ENCODE results near the gene NHSL2.
A peak's percentile ranks its signal among the peaks of the same experiment; 100 is the strongest.

The NHSL2 gene

DNA sequence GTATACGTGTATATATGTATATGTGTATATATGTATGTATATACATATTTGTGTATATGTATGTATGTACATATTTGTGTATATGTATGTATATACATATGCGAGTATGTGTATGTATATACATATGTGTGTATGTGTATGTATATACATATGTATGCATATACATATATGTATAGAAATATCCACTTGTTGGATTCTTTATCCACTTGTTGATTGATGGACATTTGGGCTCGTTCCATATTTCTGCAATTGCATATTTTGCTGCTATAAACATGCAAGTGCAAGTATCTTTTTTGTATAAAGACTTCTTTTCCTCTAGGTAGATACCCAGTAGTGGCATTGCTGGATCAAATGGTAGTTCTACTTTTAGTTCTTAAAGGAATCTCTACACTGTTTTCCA lies 25.5 kb upstream of the NHSL2 start:
- DNase-seq (ENCODE audit: insufficient read length, low spot score): no peak
- no peak for TF ChIP-seq CTCF (IDR thresholded peaks at IDR 0.05; ENCODE audit: insufficient read depth, missing control alignments)
- no peak for FAIRE-seq

GRCh38 chrX:71895607-71896006 lies 15.0 kb upstream of the NHSL2 start:
- no peak for TF ChIP-seq CTCF (IDR thresholded peaks at IDR 0.05; ENCODE audit: insufficient read depth, missing control alignments)
- DNase-seq (ENCODE audit: insufficient read length, low spot score) (no peak), FAIRE-seq (no peak)

- FAIRE-seq (no peak), DNase-seq (ENCODE audit: insufficient read length, low spot score) (no peak)
- no peak for TF ChIP-seq CTCF (IDR thresholded peaks at IDR 0.05; ENCODE audit: insufficient read depth, missing control alignments)
Measured at GRCh38 chrX:71906144-71906543, 4.5 kb upstream of the NHSL2 start.

GRCh38 chrX:71908387-71908786 lies 2.3 kb upstream of the NHSL2 start:
- DNase-seq (ENCODE audit: insufficient read length, low spot score) (no peak), FAIRE-seq (no peak)
- no peak for TF ChIP-seq CTCF (IDR thresholded peaks at IDR 0.05; ENCODE audit: insufficient read depth, missing control alignments)

GRCh38 chrX:71909956-71910355 lies 689 bp upstream of the NHSL2 start:
- DNase-seq (ENCODE audit: insufficient read length, low spot score): no peak
- no peak for FAIRE-seq

GRCh38 chrX:71910986-71911730 lies 513 bp downstream of the NHSL2 start:
- no peak for TF ChIP-seq CTCF (IDR thresholded peaks at IDR 0.05; ENCODE audit: insufficient read depth, missing control alignments)
- DNase-seq (ENCODE audit: insufficient read length, low spot score) (no peak), FAIRE-seq (no peak)

More at GRCh38 chrX:71909956-71910355, 689 bp upstream of the NHSL2 start:
- TF ChIP-seq CTCF (IDR thresholded peaks at IDR 0.05; ENCODE audit: insufficient read depth, missing control alignments): peak; percentile 39

- FAIRE-seq (no peak), DNase-seq (ENCODE audit: insufficient read length, low spot score) (no peak)
- TF ChIP-seq CTCF (IDR thresholded peaks at IDR 0.05; ENCODE audit: insufficient read depth, missing control alignments): no peak
Measured at GRCh38 chrX:71911731-71912050, 1.0 kb downstream of the NHSL2 start.
